Activated naive CD8-positive, alpha-beta T cell treated with anti-CD3 and anti-CD28 coated beads, Interleukin-2, amount 50 U/mL, for 24 hours (primary cell): ENCODE results near the gene MAMDC2.

Source experiments
- ATAC-seq: fragments of 150-1000 bp; cut with Tn5 transposase; one replicate; pipeline ENCODE4 v1.10.0; 2021
- DNase-seq: peaks from one replicate; pipeline ENCODE4 v3.0.0; 2021
- H3K27ac Mint-ChIP-seq: one replicate; pipeline ENCODE4 v1.8.0; 2021; ENCODE audit warnings: mild to moderate bottlenecking, mixed read lengths
- H3K27me3 Mint-ChIP-seq: one replicate; pipeline ENCODE4 v1.8.0; 2021; ENCODE audit warnings: mixed read lengths
- H3K36me3 Mint-ChIP-seq: one replicate; pipeline ENCODE4 v1.8.0; 2021; ENCODE audit warnings: low read depth, mixed read lengths
- H3K4me1 Mint-ChIP-seq: one replicate; pipeline ENCODE4 v1.8.0; 2021; ENCODE audit warnings: mixed read lengths
- H3K4me3 Mint-ChIP-seq: one replicate; pipeline ENCODE4 v1.8.0; 2021; ENCODE audit warnings: mild to moderate bottlenecking, moderate library complexity, mixed read lengths
- H3K9me3 Mint-ChIP-seq: one replicate; pipeline ENCODE4 v1.8.0; 2021; ENCODE audit warnings: mixed read lengths

The MAMDC2 gene

GRCh38 chr9:70143394-70144130 lies 99.9 kb downstream of the MAMDC2 start:
- H3K36me3 Mint-ChIP-seq, result no peaks in the 10 kb centered on the region
- H3K27me3 Mint-ChIP-seq, result peaks cover 4% of the 10 kb centered on the region
- H3K4me3 Mint-ChIP-seq, result no peak overlapping the region
- no peak for DNase-seq
- H3K27ac Mint-ChIP-seq, result no peak overlapping the region
- H3K9me3 Mint-ChIP-seq, result no peaks in the 10 kb centered on the region
- ATAC-seq, result no peak
- no peaks in the 10 kb centered on the region for H3K4me1 Mint-ChIP-seq

- DNase-seq (no peak), ATAC-seq (no peak)
- H3K4me1 Mint-ChIP-seq, result no peaks in the 10 kb centered on the region
- no peaks in the 10 kb centered on the region for H3K36me3 Mint-ChIP-seq
- H3K4me3 Mint-ChIP-seq, result no peak overlapping the region
- H3K27ac Mint-ChIP-seq, result no peak overlapping the region
- H3K27me3 Mint-ChIP-seq, result peaks cover 4% of the 10 kb centered on the region
- H3K9me3 Mint-ChIP-seq, result no peaks in the 10 kb centered on the region
Observed at GRCh38 chr9:70144131-70144503, 100.5 kb downstream of the MAMDC2 start.

- H3K36me3 Mint-ChIP-seq, result no peaks in the 10 kb centered on the region
- peaks cover 2% of the 10 kb centered on the region for H3K27me3 Mint-ChIP-seq
- no peak for DNase-seq
- no peak for ATAC-seq
- H3K9me3 Mint-ChIP-seq, result no peaks in the 10 kb centered on the region
- no peak overlapping the region for H3K4me3 Mint-ChIP-seq
- no peaks in the 10 kb centered on the region for H3K4me1 Mint-ChIP-seq
- H3K27ac Mint-ChIP-seq, result no peak overlapping the region
Observed at GRCh38 chr9:70145981-70146380, 102.3 kb downstream of the MAMDC2 start.

- ATAC-seq (no peak), DNase-seq (no peak)
- H3K36me3 Mint-ChIP-seq, result no peaks in the 10 kb centered on the region
- H3K9me3 Mint-ChIP-seq, result no peaks in the 10 kb centered on the region
- no peak overlapping the region for H3K4me3 Mint-ChIP-seq
- H3K27me3 Mint-ChIP-seq, result no peaks in the 10 kb centered on the region
- H3K27ac Mint-ChIP-seq, result no peak overlapping the region
- H3K4me1 Mint-ChIP-seq, result no peaks in the 10 kb centered on the region
Observed at GRCh38 chr9:70147196-70147595, 103.5 kb downstream of the MAMDC2 start.

- ATAC-seq, result no peak
- Mint-ChIP-seq H3K27ac (no peak overlapping the region), H3K36me3 (no peaks in the 10 kb centered on the region), H3K4me1 (no peaks in the 10 kb centered on the region), H3K27me3 (no peaks in the 10 kb centered on the region), H3K9me3 (no peaks in the 10 kb centered on the region), H3K4me3 (no peak overlapping the region)
- no peak for DNase-seq
Observed at GRCh38 chr9:70147651-70148050, 104.0 kb downstream of the MAMDC2 start.

- no peaks in the 10 kb centered on the region for H3K4me1 Mint-ChIP-seq
- ATAC-seq (no peak), DNase-seq (no peak)
- no peak overlapping the region for H3K4me3 Mint-ChIP-seq
- peaks cover 7% of the 10 kb centered on the region for H3K27me3 Mint-ChIP-seq
- no peaks in the 10 kb centered on the region for H3K36me3 Mint-ChIP-seq
- no peak overlapping the region for H3K27ac Mint-ChIP-seq
- no peaks in the 10 kb centered on the region for H3K9me3 Mint-ChIP-seq
Observed at GRCh38 chr9:70152350-70152749, 108.7 kb downstream of the MAMDC2 start.

- Mint-ChIP-seq H3K36me3 (no peaks in the 10 kb centered on the region), H3K27ac (no peak overlapping the region), H3K27me3 (peaks cover 7% of the 10 kb centered on the region), H3K4me3 (no peak overlapping the region), H3K9me3 (no peaks in the 10 kb centered on the region), H3K4me1 (no peaks in the 10 kb centered on the region)
- no peak for DNase-seq
- no peak for ATAC-seq
Observed at GRCh38 chr9:70156729-70157128, 113.1 kb downstream of the MAMDC2 start.

GRCh38 chr9:70159630-70160029 lies 116.0 kb downstream of the MAMDC2 start:
- Mint-ChIP-seq H3K9me3 (no peaks in the 10 kb centered on the region), H3K36me3 (no peaks in the 10 kb centered on the region), H3K4me3 (no peak overlapping the region), H3K27ac (no peak overlapping the region), H3K27me3 (peaks cover 7% of the 10 kb centered on the region), H3K4me1 (no peaks in the 10 kb centered on the region)
- ATAC-seq, result no peak
- no peak for DNase-seq

- Mint-ChIP-seq H3K9me3 (no peaks in the 10 kb centered on the region), H3K36me3 (no peaks in the 10 kb centered on the region), H3K4me3 (no peak overlapping the region), H3K27me3 (no peaks in the 10 kb centered on the region), H3K4me1 (no peaks in the 10 kb centered on the region), H3K27ac (no peak overlapping the region)
- DNase-seq, result no peak
- no peak for ATAC-seq
Observed at GRCh38 chr9:70160686-70161600, 117.3 kb downstream of the MAMDC2 start.

- no peaks in the 10 kb centered on the region for H3K27me3 Mint-ChIP-seq
Observed at GRCh38 chr9:70165006-70165602, 121.5 kb downstream of the MAMDC2 start.

GRCh38 chr9:70168521-70168920 lies 124.9 kb downstream of the MAMDC2 start:
- no peaks in the 10 kb centered on the region for H3K4me1 Mint-ChIP-seq
- no peak overlapping the region for H3K4me3 Mint-ChIP-seq
- no peak for DNase-seq
- H3K27ac Mint-ChIP-seq, result no peak overlapping the region
- no peaks in the 10 kb centered on the region for H3K27me3 Mint-ChIP-seq
- H3K36me3 Mint-ChIP-seq, result no peaks in the 10 kb centered on the region
- ATAC-seq, result no peak
- no peaks in the 10 kb centered on the region for H3K9me3 Mint-ChIP-seq

More at GRCh38 chr9:70165006-70165602, 121.5 kb downstream of the MAMDC2 start:
- Mint-ChIP-seq H3K36me3 (no peaks in the 10 kb centered on the region), H3K27ac (no peak overlapping the region), H3K4me3 (no peak overlapping the region), H3K9me3 (no peaks in the 10 kb centered on the region), H3K4me1 (no peaks in the 10 kb centered on the region)
- DNase-seq (no peak), ATAC-seq (no peak)

- Mint-ChIP-seq H3K36me3 (no peaks in the 10 kb centered on the region), H3K4me3 (no peak overlapping the region), H3K27me3 (no peaks in the 10 kb centered on the region), H3K4me1 (no peaks in the 10 kb centered on the region), H3K9me3 (no peaks in the 10 kb centered on the region), H3K27ac (no peak overlapping the region)
- no peak for ATAC-seq
- DNase-seq, result no peak
Observed at GRCh38 chr9:70169222-70169621, 125.6 kb downstream of the MAMDC2 start.

- H3K36me3 Mint-ChIP-seq, result no peaks in the 10 kb centered on the region
- DNase-seq (no peak), ATAC-seq (no peak)
- no peaks in the 10 kb centered on the region for H3K27me3 Mint-ChIP-seq
- no peak overlapping the region for H3K27ac Mint-ChIP-seq
- H3K4me1 Mint-ChIP-seq, result no peaks in the 10 kb centered on the region
- H3K4me3 Mint-ChIP-seq, result no peak overlapping the region
- no peaks in the 10 kb centered on the region for H3K9me3 Mint-ChIP-seq
Observed at GRCh38 chr9:70170151-70170790, 126.6 kb downstream of the MAMDC2 start.

GRCh38 chr9:70172532-70172931 lies 128.9 kb downstream of the MAMDC2 start:
- H3K27me3 Mint-ChIP-seq, result no peaks in the 10 kb centered on the region
- ATAC-seq (no peak), DNase-seq (no peak)
- no peaks in the 10 kb centered on the region for H3K9me3 Mint-ChIP-seq
- no peaks in the 10 kb centered on the region for H3K4me1 Mint-ChIP-seq
- no peak overlapping the region for H3K4me3 Mint-ChIP-seq
- no peak overlapping the region for H3K27ac Mint-ChIP-seq
- H3K36me3 Mint-ChIP-seq, result no peaks in the 10 kb centered on the region
